Type B pancreatic cell (in vitro differentiated cells): ENCODE data around the gene MRPS27. TPM values are rescaled to one million over a fixed set of nuclear protein-coding genes. Genes with fewer than 3 reads are reported as not detected.

Source experiments
- DNase-seq: peaks from one replicate; pipeline ENCODE4 v3.0.0; 2021; ENCODE audit warnings: mixed read lengths; ENCODE audit not compliant: unreplicated experiment; ENCODE audit errors: extremely low spot score
- H3K27ac Mint-ChIP-seq: 2 replicates; pipeline ENCODE4 v1.8.0; 2021; ENCODE audit warnings: mild to moderate bottlenecking, mixed read lengths
- H3K27me3 Mint-ChIP-seq: 2 replicates; pipeline ENCODE4 v1.8.0; 2021; ENCODE audit warnings: mixed read lengths
- H3K36me3 Mint-ChIP-seq: 2 replicates; pipeline ENCODE4 v1.8.0; 2021; ENCODE audit warnings: mixed read lengths
- H3K4me1 Mint-ChIP-seq: one replicate; pipeline ENCODE4 v1.8.0; 2021; ENCODE audit warnings: mixed read lengths; ENCODE audit not compliant: unreplicated experiment
- H3K4me3 Mint-ChIP-seq: 2 replicates; pipeline ENCODE4 v1.8.0; 2021; ENCODE audit warnings: mild to moderate bottlenecking, mixed read lengths
- H3K9me3 Mint-ChIP-seq: 2 replicates; pipeline ENCODE4 v1.8.0; 2021; ENCODE audit warnings: mixed read lengths
- total RNA-seq: library from RNA; stranded (reverse); gene quantifications from 2 replicates; pipeline ENCODE4 v1.2.1, GENCODE V29; 2021; ENCODE audit warnings: low replicate concordance
- TF ChIP-seq, protein P1 (sequence below): fragments of 200-600 bp; sonication (generic); conservative IDR thresholded peaks from 2 replicates; pipeline ENCODE4 v1.5.0; 2021; ENCODE audit warnings: antibody characterized with exemption, mild to moderate bottlenecking

MRPS27 gene
- total RNA-seq, 1 donor from 2014 or later = 66.3 TPM

DNA sequence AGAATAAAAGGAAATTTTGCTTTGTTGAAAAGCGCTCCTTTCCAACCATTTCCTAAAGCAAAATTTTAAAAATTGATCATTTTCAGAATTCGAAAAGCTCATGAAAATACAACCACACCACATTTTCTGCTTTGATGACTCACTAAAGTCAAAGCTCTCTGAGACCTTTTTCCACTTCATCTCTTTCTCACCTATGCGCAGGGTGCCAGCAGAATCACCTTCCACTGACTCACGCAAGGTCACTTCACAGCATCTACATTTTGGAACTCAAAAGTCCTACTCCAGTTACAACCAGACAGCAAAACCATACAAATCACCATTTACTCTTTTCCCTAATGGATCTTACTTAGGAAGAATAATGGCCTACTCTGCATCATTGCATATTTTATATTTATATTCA, 106.6 kb downstream of the MRPS27 start:
- Mint-ChIP-seq H3K27me3 (no peaks in the 10 kb centered on the region), H3K4me1 (peaks cover 5% of the 10 kb centered on the region), H3K36me3 (peaks cover 13% of the 10 kb centered on the region), H3K4me3 (no peak overlapping the region), H3K9me3 (no peaks in the 10 kb centered on the region), H3K27ac (no peak overlapping the region)
- TF ChIP-seq, protein P1, sequence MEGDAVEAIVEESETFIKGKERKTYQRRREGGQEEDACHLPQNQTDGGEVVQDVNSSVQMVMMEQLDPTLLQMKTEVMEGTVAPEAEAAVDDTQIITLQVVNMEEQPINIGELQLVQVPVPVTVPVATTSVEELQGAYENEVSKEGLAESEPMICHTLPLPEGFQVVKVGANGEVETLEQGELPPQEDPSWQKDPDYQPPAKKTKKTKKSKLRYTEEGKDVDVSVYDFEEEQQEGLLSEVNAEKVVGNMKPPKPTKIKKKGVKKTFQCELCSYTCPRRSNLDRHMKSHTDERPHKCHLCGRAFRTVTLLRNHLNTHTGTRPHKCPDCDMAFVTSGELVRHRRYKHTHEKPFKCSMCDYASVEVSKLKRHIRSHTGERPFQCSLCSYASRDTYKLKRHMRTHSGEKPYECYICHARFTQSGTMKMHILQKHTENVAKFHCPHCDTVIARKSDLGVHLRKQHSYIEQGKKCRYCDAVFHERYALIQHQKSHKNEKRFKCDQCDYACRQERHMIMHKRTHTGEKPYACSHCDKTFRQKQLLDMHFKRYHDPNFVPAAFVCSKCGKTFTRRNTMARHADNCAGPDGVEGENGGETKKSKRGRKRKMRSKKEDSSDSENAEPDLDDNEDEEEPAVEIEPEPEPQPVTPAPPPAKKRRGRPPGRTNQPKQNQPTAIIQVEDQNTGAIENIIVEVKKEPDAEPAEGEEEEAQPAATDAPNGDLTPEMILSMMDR = no peak
- no peak for DNase-seq

DNA sequence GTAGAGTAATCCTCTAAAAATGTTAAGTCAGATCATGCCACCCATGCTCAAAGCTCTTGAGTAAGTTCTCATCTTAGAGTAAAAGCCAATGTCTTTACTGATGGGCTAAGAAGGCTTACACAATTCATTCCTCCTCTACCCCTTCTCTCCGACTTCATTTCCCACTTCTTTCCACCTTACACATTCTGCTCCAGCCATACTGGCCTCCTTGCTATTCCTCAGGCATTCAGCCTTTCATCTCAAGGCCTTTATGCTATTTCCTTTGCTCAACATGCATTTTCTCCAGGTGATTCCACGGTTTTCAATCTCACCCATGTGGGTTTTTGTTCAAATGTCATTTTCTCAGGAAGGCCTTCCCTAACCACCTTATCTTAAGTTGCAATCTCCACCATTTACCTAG, 107.9 kb downstream of the MRPS27 start:
- H3K36me3 Mint-ChIP-seq = peaks cover 2% of the 10 kb centered on the region
- TF ChIP-seq, protein P1 = no peak

DNA sequence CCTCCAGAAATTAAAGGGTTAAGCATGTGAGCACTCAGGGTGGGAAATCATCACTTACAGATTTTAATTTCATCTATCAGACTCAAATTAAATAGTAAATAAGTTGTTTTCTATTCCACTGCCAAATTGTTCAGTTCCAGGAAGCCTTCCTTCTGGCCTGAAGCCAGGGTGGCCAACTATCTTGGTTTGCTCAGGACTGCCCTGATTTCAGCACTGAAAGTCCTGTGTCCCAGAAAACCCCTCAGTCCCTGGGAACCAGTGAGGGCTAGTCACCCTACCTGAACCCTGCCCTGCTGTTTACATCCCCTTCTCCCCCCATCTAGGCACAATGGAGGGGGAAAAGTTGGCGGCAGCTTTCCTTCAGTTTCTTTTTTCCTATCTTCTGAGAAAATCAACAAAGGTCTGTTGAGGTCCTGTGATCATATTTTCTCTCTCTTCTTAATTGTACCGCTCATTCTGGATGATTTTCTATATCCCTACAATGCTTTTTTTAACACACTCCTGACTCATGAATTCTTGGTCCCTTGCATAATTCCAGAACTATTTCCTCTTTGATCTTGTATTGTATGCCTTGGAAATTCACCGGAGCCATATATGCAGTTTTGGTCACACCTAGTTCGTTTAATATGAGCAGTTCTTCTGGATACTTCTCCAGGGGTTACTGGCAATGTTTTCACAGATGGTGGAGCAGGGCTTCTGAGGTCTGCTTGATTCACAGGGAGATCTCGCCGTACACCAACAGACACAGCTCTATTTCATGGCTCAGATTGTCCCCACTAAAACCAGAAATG, 109.0 kb downstream of the MRPS27 start:
- TF ChIP-seq, protein P1 = no peak
- Mint-ChIP-seq H3K36me3 (peaks cover 3% of the 10 kb centered on the region), H3K9me3 (no peaks in the 10 kb centered on the region), H3K27ac (peak overlapping the region; percentile 3), H3K4me3 (no peak overlapping the region), H3K27me3 (no peaks in the 10 kb centered on the region), H3K4me1 (peaks cover 5% of the 10 kb centered on the region)
- no peak for DNase-seq

More for the DNA sequence above, 107.9 kb downstream of the MRPS27 start:
- Mint-ChIP-seq H3K27ac (no peak overlapping the region), H3K27me3 (no peaks in the 10 kb centered on the region), H3K9me3 (no peaks in the 10 kb centered on the region), H3K4me3 (no peak overlapping the region), H3K4me1 (peaks cover 5% of the 10 kb centered on the region)
- no peak for DNase-seq

DNA sequence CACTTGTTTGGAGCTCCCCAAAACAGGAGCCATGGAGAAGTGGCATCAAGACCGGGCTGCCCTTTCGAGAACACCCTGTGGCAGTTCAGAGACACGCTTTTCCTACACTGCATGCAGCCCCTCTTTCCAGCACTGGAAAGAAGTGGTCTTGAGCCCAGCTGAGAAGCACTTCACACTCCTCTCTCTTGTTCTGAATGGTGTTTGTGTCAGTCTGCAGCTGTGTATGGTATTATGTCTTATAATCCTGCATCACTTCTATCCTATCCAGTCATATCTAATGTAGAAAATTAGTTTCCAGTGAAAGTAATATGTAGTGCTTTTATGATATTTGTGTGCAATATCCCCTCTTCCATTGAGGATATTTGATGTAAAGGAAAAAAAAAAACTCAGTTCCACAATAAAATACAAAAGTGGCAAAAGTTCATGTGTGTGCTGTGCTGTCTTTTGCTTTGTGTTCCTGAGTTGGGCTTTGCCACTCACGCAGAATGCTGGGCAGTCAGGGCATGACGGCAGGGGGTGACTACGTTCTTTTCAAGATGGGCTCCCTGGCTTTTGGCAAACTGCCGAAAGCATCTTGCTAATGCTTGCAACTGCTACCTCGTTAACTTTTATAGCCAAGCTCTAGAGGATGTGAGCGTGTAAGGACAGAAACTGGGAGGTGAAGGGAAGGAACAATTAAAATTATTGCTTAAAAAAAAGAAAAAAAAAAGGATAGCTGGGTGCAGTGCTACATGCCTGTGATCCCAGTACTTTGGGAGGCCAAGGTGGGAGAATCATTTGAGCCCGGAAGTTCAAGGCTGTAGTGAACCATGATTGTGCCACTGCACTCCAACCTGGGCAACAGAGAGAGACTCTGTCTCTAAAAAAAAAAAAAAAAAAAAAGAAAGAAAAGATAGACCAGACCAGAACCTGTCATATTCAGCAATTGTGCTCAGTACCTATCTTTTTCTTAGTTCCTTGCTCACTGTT, 110.6 kb downstream of the MRPS27 start:
- DNase-seq = no peak
- Mint-ChIP-seq H3K9me3 (no peaks in the 10 kb centered on the region), H3K27me3 (no peaks in the 10 kb centered on the region), H3K4me3 (no peak overlapping the region), H3K36me3 (peaks cover 13% of the 10 kb centered on the region), H3K4me1 (peaks cover 5% of the 10 kb centered on the region), H3K27ac (no peak overlapping the region)
- TF ChIP-seq, protein P1 = no peak

DNA sequence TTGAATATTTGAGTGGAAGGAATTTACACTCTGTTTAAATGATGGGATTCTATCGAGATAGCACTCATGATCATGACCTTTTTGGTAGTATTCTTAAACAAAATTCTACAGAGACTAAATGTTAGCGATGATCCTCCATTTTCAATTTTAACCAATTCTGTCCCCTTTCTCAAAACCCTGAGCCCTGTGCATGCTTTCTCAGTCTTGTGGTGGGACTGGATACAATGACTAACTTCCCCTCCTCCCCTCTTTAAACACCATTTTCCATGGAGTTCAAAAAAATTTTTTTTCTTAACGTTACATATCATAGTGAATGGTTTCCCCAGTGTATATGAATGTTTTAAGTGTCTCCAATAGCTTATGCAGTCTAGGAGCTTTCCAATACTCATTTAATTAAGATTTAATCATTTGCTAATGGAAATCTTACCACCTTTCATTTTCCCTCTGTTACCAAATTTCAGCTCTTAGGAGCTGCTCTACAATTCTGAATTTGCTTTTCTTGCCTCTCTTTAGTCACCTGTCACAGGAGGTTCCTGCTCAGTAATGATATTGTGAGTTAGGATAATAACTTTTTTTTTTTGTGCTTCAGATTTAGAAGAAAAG, 111.6 kb downstream of the MRPS27 start:
- Mint-ChIP-seq H3K27me3 (no peaks in the 10 kb centered on the region), H3K27ac (no peak overlapping the region), H3K9me3 (no peaks in the 10 kb centered on the region), H3K4me3 (no peak overlapping the region), H3K36me3 (peaks cover 20% of the 10 kb centered on the region), H3K4me1 (peaks cover 5% of the 10 kb centered on the region)
- TF ChIP-seq, protein P1 = no peak
- DNase-seq = no peak
